ENCODE data around the gene ICOS. TPM values are rescaled to one million over a fixed set of nuclear protein-coding genes. Genes with fewer than 3 reads are reported as not detected.

The ICOS gene
- polyA plus RNA-seq, 1 experiment: not detected

DNA sequence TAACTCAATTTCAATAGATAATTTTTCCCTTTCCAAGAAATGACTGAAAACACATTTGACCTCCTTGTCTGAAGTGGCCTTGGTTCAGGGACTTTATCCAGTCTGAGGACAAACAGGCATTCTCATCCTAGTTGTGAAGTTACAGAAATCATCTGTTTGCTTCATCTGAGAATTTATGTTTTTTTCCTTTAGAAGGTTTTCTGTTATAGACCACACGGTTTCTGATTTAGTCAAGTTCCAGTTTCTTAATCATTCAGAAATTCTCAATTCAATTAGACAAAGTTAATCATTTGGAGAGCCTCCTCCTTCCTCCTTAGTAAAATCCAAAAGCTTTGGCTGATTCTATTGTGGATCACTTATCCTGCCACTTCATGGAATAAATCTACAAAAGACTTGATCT lies 60.9 kb downstream of the ICOS start:
- POLR2A ChIA-PET: no interaction called here
- Histone ChIP-seq H3K4me3 (ENCODE audit: low read depth, low read length) (no peak overlapping the region), H3K27me3 (ENCODE audit: control insufficient read depth, insufficient read depth, low read length) (no peaks in the 10 kb centered on the region), H3K36me3 (ENCODE audit: control insufficient read depth, insufficient read depth, low read length) (no peaks in the 10 kb centered on the region)
- TF ChIP-seq, protein P1, sequence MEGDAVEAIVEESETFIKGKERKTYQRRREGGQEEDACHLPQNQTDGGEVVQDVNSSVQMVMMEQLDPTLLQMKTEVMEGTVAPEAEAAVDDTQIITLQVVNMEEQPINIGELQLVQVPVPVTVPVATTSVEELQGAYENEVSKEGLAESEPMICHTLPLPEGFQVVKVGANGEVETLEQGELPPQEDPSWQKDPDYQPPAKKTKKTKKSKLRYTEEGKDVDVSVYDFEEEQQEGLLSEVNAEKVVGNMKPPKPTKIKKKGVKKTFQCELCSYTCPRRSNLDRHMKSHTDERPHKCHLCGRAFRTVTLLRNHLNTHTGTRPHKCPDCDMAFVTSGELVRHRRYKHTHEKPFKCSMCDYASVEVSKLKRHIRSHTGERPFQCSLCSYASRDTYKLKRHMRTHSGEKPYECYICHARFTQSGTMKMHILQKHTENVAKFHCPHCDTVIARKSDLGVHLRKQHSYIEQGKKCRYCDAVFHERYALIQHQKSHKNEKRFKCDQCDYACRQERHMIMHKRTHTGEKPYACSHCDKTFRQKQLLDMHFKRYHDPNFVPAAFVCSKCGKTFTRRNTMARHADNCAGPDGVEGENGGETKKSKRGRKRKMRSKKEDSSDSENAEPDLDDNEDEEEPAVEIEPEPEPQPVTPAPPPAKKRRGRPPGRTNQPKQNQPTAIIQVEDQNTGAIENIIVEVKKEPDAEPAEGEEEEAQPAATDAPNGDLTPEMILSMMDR (IDR thresholded peaks at IDR 0.05; ENCODE audit: insufficient read depth, low read depth, low read length): no peak
- no peak for DNase-seq (ENCODE audit: low read depth)
- CTCF ChIA-PET: no interaction called here

DNA sequence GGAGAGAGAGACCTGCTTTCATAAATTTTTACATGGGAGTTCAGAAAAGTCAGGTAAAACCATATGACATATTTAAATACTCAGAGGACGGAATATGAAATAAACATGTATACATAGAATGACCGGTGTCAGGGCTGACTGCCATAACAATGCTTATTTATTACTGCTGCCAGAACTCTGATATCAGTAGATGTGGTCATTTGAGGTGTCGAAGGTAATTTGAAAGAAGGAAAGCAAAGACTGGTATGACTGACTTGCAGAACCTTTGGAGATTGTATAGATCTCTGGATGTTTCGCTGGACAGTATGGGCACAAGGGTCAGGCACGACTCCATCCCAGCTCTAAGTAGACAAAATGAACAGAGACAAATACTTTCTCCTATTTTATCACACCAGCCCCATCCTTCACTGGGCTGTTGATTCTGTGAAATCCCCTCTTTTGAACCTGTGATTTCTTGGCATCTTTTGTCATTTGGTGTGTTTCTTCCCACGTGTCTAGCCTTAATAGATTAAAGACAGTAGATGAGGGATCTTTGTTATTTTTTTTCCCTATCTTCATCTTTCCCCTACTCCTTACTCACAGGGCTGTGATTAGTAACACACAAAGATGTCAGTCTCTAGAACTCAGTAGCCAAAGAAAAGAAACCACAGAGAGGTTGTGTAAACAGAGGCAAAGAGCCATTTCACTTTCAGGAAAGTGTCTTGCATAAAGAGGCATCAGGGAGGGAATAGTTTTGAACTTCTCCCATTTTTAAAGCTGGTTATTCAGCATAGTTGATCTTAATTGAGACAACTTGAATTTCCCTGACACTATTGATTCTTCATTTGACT lies 61.6 kb downstream of the ICOS start:
- Histone ChIP-seq H3K27me3 (ENCODE audit: control insufficient read depth, insufficient read depth, low read length) (no peaks in the 10 kb centered on the region), H3K4me3 (ENCODE audit: low read depth, low read length) (no peak overlapping the region), H3K36me3 (ENCODE audit: control insufficient read depth, insufficient read depth, low read length) (no peaks in the 10 kb centered on the region)
- TF ChIP-seq, protein P1 (IDR thresholded peaks at IDR 0.05; ENCODE audit: insufficient read depth, low read depth, low read length): no peak
- ChIA-PET POLR2A (no interaction called here), CTCF (interaction anchor here (1.1 kb wide), 1 partner anchor 66 kb away, joined by 3 read pairs; no protein-coding TSS in a partner anchor)
- no peak for DNase-seq (ENCODE audit: low read depth)

DNA sequence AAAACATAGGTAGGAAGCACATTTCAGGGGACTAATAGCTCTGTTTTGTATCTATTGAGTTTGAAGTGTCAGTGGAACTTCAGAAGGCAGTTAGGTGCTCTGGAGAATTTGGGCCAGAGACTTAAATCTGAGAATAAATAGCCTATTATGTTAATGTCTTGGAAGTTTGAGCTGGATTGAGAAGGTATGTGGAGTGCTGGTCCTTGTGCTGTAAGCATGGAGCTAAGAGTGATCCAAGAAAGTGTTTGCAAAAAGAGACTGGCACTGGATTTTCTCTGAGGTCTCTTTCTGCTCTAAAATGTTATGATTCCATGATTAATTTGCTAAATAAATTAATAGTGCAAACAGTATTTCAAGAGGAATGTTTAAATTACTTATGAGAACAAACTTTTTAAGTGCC lies 63.3 kb downstream of the ICOS start:
- H3K27me3 ChIP-seq (ENCODE audit: control insufficient read depth, insufficient read depth, low read length): no peaks in the 10 kb centered on the region
- no peaks in the 10 kb centered on the region for H3K36me3 ChIP-seq (ENCODE audit: control insufficient read depth, insufficient read depth, low read length)
- no peak overlapping the region for H3K4me3 ChIP-seq (ENCODE audit: low read depth, low read length)
- ChIA-PET POLR2A (no interaction called here), CTCF (no interaction called here)
- DNase-seq (ENCODE audit: low read depth): no peak
- TF ChIP-seq, protein P1 (IDR thresholded peaks at IDR 0.05; ENCODE audit: insufficient read depth, low read depth, low read length): no peak

DNA sequence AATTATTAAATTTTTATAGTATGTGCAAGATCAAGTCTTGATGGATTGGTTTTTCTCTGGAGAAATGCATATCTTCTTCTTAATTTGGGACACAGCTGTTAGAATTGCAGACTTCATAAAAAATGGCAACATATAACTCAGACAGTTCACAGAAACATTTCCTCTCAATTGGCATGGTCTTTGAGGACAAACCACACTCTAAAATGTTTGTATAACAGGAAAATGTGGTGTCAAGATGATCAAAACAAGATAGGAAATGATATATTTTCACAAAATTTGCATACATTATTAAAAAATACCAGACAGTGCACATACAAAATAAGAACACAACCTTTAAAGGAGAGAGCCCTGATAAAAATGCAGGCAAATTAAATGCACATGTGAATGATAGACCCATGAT lies 63.9 kb downstream of the ICOS start:
- DNase-seq (ENCODE audit: low read depth): no peak
- Histone ChIP-seq H3K36me3 (ENCODE audit: control insufficient read depth, insufficient read depth, low read length) (no peaks in the 10 kb centered on the region), H3K27me3 (ENCODE audit: control insufficient read depth, insufficient read depth, low read length) (no peaks in the 10 kb centered on the region), H3K4me3 (ENCODE audit: low read depth, low read length) (no peak overlapping the region)
- POLR2A ChIA-PET: no interaction called here
- TF ChIP-seq, protein P1 (IDR thresholded peaks at IDR 0.05; ENCODE audit: insufficient read depth, low read depth, low read length): no peak
- CTCF ChIA-PET: no interaction called here

DNA sequence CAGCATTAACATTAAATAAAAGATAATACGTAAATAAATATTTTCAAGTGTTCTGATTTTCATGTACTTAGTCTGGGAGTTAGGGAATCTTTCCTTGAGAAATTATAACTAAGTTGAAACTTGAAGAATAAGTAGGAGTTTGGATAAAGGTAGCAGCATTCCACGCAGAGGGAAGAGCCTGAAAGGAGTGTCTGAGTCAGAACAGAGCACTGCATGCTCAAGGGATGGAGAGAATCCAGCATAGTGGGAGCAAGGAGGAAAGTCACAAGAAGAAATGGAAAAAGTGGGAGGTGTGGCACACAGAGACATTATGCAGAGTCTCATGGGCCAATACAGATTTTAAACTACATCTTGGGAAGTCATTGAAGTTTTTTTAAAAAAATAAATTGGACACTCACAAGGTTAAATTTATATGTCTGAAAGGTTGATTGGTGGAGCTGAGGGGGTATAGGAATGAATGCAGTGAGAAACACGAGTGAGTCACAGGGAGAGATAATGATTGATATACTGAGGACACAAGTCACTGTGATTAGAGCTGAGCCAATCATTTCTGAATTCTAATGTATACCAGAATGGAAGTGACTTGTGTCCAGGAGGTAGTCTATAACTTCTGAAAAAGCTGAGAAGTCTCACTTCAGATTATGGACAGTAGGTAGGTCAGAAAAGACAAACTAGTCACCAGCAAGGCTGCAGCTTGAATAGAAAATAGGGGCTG lies 66.9 kb downstream of the ICOS start:
- Histone ChIP-seq H3K4me3 (ENCODE audit: low read depth, low read length) (no peak overlapping the region), H3K27me3 (ENCODE audit: control insufficient read depth, insufficient read depth, low read length) (no peaks in the 10 kb centered on the region), H3K36me3 (ENCODE audit: control insufficient read depth, insufficient read depth, low read length) (no peaks in the 10 kb centered on the region)
- POLR2A ChIA-PET: no interaction called here
- CTCF ChIA-PET: no interaction called here
- TF ChIP-seq, protein P1 (IDR thresholded peaks at IDR 0.05; ENCODE audit: insufficient read depth, low read depth, low read length): no peak
- DNase-seq (ENCODE audit: low read depth): no peak
